ENCODE measurements around the gene GATA5.
"Not testable (repeated sequence)": the region's sequence is repeated elsewhere in the genome, so short reads cannot be mapped to it uniquely, and the experiment has no call there.

GATA5 gene

DNA sequence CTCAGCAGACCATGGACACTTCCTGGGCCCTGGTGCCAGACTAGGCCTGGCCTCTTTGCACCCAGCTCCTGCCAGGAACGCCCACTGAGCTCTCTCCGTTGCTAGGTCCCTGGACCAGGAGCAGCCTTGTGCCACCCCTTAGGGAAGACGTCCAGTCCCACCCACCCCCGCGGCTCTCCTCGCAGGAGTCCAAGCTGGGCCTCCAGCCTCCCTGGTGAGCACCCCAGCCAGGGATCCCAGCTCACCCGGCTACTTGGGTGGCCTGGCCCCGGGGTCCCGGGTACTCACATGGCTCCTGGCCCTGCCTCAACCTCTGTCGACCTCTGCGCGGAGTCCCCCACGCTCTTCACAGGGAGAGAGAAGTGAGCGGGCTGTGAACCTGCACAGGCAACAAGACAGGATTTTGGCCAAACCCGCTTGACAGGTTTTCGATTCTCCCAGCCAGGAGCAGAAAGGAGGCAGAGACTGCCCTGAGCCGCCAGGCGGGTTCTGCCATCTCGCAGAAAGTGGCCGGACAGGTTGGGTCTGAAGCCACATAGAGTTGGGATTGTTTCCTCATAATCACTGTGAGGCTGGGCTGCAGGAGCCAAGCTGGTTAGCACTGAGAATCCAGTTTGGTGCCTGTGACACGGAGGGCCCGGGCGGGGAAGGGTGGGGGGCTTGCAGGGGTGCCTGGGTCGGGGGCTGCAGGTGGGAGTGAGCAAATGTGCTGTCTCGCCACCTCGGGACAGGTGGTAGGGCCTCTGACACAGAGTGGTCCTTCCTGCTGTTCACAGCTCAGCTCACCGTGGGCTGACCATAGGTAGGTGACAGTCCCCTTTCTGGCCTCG is 48.4 kb downstream of the GATA5 start, which contains the start of gene RBBP8NL:
Gene RBBP8NL, minus strand, starts transcription at position 368 of the 830 bp plus-strand sequence. CDS start 7,892 bp downstream, outside the sequence.
- no peak for DNase-seq

- no peak for DNase-seq
These were observed 49.1 kb downstream of the GATA5 start for GRCh38 chr20:62426699-62427131.

GRCh38 chr20:62426059-62426348 is 49.8 kb downstream of the GATA5 start:
- not testable (repeated sequence) for DNase-seq

- no peak for DNase-seq
These were observed 50.3 kb downstream of the GATA5 start for GRCh38 chr20:62425281-62426058.

GRCh38 chr20:62424249-62425107 is 51.3 kb downstream of the GATA5 start:
- no peak for DNase-seq

DNA sequence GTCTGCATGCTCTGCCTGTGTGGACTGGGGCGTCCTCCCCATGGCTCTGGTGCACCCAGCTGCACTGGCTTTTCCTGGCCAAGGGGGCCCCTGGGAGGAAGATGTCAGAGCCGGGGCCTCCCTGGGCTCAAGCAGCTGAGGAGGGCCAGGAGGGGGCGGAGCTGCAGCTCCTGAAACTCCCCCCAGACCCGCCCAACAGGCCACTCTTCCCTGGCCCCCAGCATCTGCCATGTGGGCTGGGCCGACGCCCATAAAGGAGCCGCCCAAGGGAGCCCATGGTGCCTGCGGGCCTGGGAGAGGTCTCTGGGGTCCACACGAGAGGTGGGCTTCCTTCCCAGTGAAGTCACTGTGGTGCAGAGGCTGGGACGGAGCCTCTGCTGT is 52.5 kb downstream of the GATA5 start:
- no peak for DNase-seq

DNA sequence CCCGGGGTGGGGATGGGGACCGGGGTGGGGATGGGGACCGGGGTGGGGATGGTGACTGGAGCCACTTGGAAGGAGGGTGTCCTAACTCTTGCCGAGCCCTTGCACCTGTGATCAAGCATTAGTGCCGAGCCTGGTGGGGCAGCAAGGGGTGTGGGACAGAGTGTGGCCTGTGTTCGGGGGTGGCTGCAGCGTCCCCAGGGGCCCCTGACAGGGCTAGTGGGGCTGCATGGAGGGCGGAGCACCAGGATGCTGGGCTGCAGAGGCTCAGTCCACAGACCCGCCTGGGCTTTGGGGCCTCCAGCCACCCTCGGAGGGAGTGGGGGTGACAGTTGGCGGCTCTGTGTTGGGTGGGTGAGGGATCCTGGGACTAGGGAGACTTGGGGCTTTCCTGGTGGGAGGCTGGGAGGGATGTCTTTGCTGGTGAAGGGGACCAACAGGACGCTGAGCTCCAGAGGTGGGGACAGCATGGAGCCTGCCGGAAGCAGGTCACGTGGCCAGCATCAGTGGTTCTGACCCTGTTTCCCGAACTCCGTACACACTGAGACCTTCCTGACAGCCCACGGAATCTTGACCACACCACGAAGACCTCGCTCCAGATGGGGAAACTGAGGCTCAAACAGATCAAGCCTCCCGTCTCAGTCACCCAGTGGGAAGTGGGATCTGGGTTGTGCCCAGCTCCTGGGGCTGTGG is 53.0 kb downstream of the GATA5 start:
- no peak for DNase-seq

DNA sequence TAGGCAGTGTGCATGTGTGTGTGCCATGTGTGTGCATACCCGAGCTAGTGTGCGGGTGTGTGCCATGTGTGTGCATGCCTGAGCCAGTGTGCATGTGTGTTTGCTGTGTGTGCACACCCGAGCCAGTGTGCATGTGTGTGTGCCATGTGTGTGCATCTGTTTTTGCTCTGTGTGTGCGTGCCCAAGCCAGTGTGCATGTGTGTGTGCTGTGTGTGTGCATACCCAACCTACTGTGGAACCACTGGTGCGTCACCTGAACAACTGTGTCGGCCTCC is 54.1 kb downstream of the GATA5 start:
- no peak for DNase-seq

- no peak for DNase-seq
These were observed 54.7 kb downstream of the GATA5 start for GRCh38 chr20:62420846-62421715.

DNA sequence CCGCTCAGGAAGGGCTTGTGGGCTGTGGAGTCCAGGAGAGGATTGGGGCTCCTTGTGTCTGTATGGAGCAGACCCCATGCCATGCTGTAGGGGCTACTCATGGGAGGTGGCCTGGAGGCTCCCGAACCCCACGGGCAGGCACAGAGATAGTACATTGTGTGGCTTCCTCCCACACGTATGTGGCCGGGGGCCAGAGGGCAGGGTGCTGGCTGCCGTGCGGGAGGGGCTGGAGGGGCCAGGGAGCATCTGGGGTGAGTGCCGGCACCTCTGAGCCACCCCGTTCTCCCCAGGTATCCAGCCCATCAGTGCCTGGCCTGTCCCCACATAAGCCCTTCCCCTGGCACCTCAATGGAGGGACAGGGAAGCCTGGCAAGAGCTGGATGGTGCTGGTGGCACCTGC is 56.0 kb downstream of the GATA5 start:
- DNase-seq: no peak

- DNase-seq: no peak
These were observed 56.9 kb downstream of the GATA5 start for GRCh38 chr20:62418709-62419487.

DNA sequence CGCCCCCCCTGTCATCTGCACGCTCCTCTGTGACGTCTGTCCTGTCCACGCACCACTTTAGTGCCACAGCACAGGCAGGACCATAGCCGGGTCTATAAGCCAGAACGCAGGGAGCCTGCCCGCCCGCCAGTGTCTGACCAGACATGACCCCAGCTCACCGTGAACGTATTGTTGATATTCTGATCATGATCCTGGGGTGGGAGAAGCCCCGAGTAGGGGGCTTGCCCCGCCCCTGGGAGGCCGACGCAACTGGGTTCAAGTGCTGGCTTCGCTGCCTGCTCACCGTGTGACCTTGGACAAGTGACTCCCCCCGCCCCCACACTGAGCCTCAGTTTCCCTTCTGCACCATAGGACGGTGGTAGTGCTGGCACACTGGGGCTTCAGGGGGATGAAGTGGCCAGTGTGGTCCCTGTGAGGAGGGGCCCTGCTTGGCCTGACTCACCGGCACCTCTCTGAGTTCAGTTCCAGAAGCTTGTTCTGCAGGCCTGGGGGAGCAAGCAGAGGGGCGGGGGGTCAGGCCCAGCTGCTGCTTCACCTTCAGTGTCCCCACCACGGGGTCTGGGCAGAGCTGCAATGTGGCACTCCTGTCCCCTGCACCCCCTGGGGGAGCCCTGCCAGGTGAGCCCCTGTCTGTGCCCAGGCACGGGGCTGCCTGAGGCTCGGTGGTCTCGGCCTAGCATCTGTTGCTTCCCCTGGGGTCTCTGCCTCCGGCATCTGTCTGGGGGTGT is 57.6 kb downstream of the GATA5 start:
- DNase-seq: no peak

- DNase-seq: no peak
These were observed 58.9 kb downstream of the GATA5 start for GRCh38 chr20:62416651-62417637.

- DNase-seq: no peak
These were observed 60.3 kb downstream of the GATA5 start for GRCh38 chr20:62415354-62416111.

DNA sequence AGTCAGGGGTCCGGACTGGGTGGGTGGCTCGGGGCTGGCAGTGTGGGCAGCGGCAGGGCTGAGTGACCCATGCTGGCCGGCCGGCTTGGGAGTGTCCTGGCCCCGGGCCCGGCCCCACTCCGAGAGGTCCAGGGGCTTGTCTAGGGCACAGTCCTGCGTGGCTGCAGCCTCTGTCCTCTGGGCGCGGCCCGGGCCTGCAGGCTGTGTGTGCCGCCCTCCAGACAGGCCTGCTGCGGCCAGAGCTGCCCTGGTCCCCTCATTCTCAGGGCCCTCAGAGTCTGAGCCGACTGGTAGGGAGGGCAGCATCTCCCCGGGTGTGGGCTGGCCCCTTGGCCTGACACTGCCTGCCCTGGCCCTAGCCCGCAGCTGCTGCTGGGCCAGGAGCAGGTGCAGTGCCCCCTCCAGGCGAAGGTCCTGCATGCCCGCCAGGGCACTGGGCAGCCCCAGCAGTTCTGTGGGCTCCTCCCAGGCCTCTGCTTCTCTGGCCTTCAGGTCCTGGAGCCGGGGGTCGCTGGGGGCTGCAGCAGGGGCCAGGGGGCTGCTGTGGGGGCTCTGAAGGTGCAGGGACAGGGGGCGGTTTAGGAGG is 61.8 kb downstream of the GATA5 start:
- no peak for DNase-seq

Measured in MV-4-11 (cell line).